ENCODE measurements around the gene EXOC6B.
"Not testable (repeated sequence)": the region's sequence is repeated elsewhere in the genome, so short reads cannot be mapped to it uniquely, and the experiment has no call there.

Gene EXOC6B

DNA sequence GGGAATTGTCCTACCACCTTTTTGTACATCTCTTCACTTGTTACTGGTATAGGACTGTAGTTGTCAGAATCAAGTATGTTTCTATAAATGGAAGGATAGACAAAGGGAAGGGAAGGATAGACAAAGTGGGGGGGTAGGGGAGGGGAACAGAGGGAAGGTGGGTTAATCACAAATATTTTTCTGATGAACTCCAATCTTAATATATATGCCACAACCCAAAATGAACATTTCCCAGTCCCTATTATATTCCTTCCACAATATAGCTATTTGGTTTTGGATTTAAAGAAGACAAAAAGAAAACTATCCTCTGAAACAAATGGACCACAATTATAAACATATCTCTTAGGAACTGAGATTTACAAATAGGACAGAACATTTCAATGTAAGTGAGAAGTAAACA lies 329.4 kb downstream of the EXOC6B start:
- no peak for DNase-seq
- H3K36me3 ChIP-seq (replicated peaks; ENCODE audit: insufficient read depth, low read length) = no peaks in the 10 kb centered on the region
- no peaks in the 10 kb centered on the region for H3K27me3 ChIP-seq (replicated peaks; ENCODE audit: insufficient read depth, low read length)
- H3F3A ChIP-seq (ENCODE audit: insufficient read depth, low read length) = no peaks in the 10 kb centered on the region
- H3K4me3 ChIP-seq (ENCODE audit: low read length) = no peak overlapping the region
- H3K27ac ChIP-seq (ENCODE audit: low read length) = no peak overlapping the region
- no peaks in the 10 kb centered on the region for H3K79me2 ChIP-seq (ENCODE audit: low read length)
- no peak overlapping the region for H2AFZ ChIP-seq (ENCODE audit: low read length)
- no peaks in the 10 kb centered on the region for H3K4me1 ChIP-seq (ENCODE audit: low read length)
- no peak overlapping the region for H3K4me2 ChIP-seq (ENCODE audit: low read depth, low read length)
- no peaks in the 10 kb centered on the region for H3K9me2 ChIP-seq (replicated peaks; ENCODE audit: insufficient read depth, low read length)
- no peaks in the 10 kb centered on the region for H3K9me3 ChIP-seq (replicated peaks; ENCODE audit: insufficient read depth, low read length)
- TF ChIP-seq, protein P1, sequence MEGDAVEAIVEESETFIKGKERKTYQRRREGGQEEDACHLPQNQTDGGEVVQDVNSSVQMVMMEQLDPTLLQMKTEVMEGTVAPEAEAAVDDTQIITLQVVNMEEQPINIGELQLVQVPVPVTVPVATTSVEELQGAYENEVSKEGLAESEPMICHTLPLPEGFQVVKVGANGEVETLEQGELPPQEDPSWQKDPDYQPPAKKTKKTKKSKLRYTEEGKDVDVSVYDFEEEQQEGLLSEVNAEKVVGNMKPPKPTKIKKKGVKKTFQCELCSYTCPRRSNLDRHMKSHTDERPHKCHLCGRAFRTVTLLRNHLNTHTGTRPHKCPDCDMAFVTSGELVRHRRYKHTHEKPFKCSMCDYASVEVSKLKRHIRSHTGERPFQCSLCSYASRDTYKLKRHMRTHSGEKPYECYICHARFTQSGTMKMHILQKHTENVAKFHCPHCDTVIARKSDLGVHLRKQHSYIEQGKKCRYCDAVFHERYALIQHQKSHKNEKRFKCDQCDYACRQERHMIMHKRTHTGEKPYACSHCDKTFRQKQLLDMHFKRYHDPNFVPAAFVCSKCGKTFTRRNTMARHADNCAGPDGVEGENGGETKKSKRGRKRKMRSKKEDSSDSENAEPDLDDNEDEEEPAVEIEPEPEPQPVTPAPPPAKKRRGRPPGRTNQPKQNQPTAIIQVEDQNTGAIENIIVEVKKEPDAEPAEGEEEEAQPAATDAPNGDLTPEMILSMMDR (IDR thresholded peaks at IDR 0.05; ENCODE audit: low read length) = no peak
- TF ChIP-seq EZH2 (optimal IDR thresholded peaks at IDR 0.05; ENCODE audit: low read depth, low read length) = no peak
- TF ChIP-seq EZH2phosphoT487 (IDR thresholded peaks at IDR 0.05; ENCODE audit: low read length) = no peak
- H4K20me1 ChIP-seq (ENCODE audit: insufficient read depth, low read length) = no peaks in the 10 kb centered on the region
- H3K9ac ChIP-seq (ENCODE audit: low read length) = no peak overlapping the region

GRCh38 chr2:72494392-72494791 lies 331.4 kb downstream of the EXOC6B start:
- H2AFZ ChIP-seq (ENCODE audit: low read length) = no peak overlapping the region
- H3K4me3 ChIP-seq (ENCODE audit: low read length) = no peak overlapping the region
- no peaks in the 10 kb centered on the region for H3F3A ChIP-seq (ENCODE audit: insufficient read depth, low read length)
- H4K20me1 ChIP-seq (ENCODE audit: insufficient read depth, low read length) = no peaks in the 10 kb centered on the region
- no peaks in the 10 kb centered on the region for H3K4me1 ChIP-seq (ENCODE audit: low read length)
- no peaks in the 10 kb centered on the region for H3K36me3 ChIP-seq (replicated peaks; ENCODE audit: insufficient read depth, low read length)
- TF ChIP-seq EZH2 (optimal IDR thresholded peaks at IDR 0.05; ENCODE audit: low read depth, low read length) (no peak), EZH2phosphoT487 (IDR thresholded peaks at IDR 0.05; ENCODE audit: low read length) (no peak)
- TF ChIP-seq, protein P1 (IDR thresholded peaks at IDR 0.05; ENCODE audit: low read length) = no peak
- no peaks in the 10 kb centered on the region for H3K9me2 ChIP-seq (replicated peaks; ENCODE audit: insufficient read depth, low read length)
- H3K9me3 ChIP-seq (replicated peaks; ENCODE audit: insufficient read depth, low read length) = no peaks in the 10 kb centered on the region
- H3K27ac ChIP-seq (ENCODE audit: low read length) = no peak overlapping the region
- H3K9ac ChIP-seq (ENCODE audit: low read length) = no peak overlapping the region
- H3K4me2 ChIP-seq (ENCODE audit: low read depth, low read length) = no peak overlapping the region
- H3K79me2 ChIP-seq (ENCODE audit: low read length) = no peaks in the 10 kb centered on the region
- DNase-seq = no peak
- no peaks in the 10 kb centered on the region for H3K27me3 ChIP-seq (replicated peaks; ENCODE audit: insufficient read depth, low read length)

- not testable (repeated sequence) for H3K27ac ChIP-seq (ENCODE audit: low read length); H3K79me2 ChIP-seq (ENCODE audit: low read length); H3K36me3 ChIP-seq (replicated peaks; ENCODE audit: insufficient read depth, low read length); H3K9me3 ChIP-seq (replicated peaks; ENCODE audit: insufficient read depth, low read length); H3F3A ChIP-seq (ENCODE audit: insufficient read depth, low read length); H3K4me2 ChIP-seq (ENCODE audit: low read depth, low read length); H3K27me3 ChIP-seq (replicated peaks; ENCODE audit: insufficient read depth, low read length); H3K9me2 ChIP-seq (replicated peaks; ENCODE audit: insufficient read depth, low read length); H3K4me1 ChIP-seq (ENCODE audit: low read length); H4K20me1 ChIP-seq (ENCODE audit: insufficient read depth, low read length); H3K4me3 ChIP-seq (ENCODE audit: low read length); H2AFZ ChIP-seq (ENCODE audit: low read length); DNase-seq; H3K9ac ChIP-seq (ENCODE audit: low read length)
Observed at GRCh38 chr2:72484622-72485021, 341.2 kb downstream of the EXOC6B start.

DNA sequence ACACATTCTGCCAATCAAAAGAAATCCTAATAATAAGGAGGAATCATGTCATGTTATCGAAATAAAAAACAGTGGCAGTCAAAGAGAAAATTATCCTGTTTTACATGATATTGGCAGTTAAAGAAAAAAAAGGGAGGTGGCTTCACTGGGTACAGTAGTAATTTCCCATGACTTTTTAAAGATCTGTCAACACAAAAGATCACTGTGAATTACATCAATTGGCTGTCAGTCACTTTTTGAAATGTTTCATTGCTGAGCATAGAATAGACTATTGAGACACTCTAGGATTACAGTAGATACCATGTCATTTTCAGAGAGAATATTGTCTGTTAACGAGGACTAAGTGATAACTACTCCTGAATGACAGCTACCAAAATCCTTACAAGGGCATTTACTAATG lies 342.5 kb downstream of the EXOC6B start:
- Histone ChIP-seq H3K4me3 (ENCODE audit: low read length) (no peak overlapping the region), H2AFZ (ENCODE audit: low read length) (no peak overlapping the region), H3K36me3 (replicated peaks; ENCODE audit: insufficient read depth, low read length) (no peaks in the 10 kb centered on the region), H3K79me2 (ENCODE audit: low read length) (no peaks in the 10 kb centered on the region), H3F3A (ENCODE audit: insufficient read depth, low read length) (no peaks in the 10 kb centered on the region), H3K4me1 (ENCODE audit: low read length) (no peaks in the 10 kb centered on the region), H3K9me3 (replicated peaks; ENCODE audit: insufficient read depth, low read length) (no peaks in the 10 kb centered on the region), H3K9ac (ENCODE audit: low read length) (no peak overlapping the region), H4K20me1 (ENCODE audit: insufficient read depth, low read length) (no peaks in the 10 kb centered on the region), H3K4me2 (ENCODE audit: low read depth, low read length) (no peak overlapping the region), H3K9me2 (replicated peaks; ENCODE audit: insufficient read depth, low read length) (no peaks in the 10 kb centered on the region), H3K27ac (ENCODE audit: low read length) (no peak overlapping the region), H3K27me3 (replicated peaks; ENCODE audit: insufficient read depth, low read length) (no peaks in the 10 kb centered on the region)
- DNase-seq = no peak
- TF ChIP-seq, protein P1 (IDR thresholded peaks at IDR 0.05; ENCODE audit: low read length) = no peak
- TF ChIP-seq EZH2 (optimal IDR thresholded peaks at IDR 0.05; ENCODE audit: low read depth, low read length) (no peak), EZH2phosphoT487 (IDR thresholded peaks at IDR 0.05; ENCODE audit: low read length) (no peak)

All from MM.1S (cell line).